Stimulated activated CD4-positive, alpha-beta T cell treated with anti-CD3 and anti-CD28 coated beads, Interleukin-4, amount 100 ng/mL, for 48 hours (primary cell): ENCODE measurements around the gene ZSCAN30.
"Not testable (repeated sequence)": the region's sequence is repeated elsewhere in the genome, so short reads cannot be mapped to it uniquely, and the experiment has no call there.

Experiments used
- DNase-seq, 2 donors: peaks; one replicate each; pipeline ENCODE4 v3.0.0-alpha.2; 2020; ENCODE audit warnings: low read depth in 2 of 2

Gene ZSCAN30

GRCh38 chr18:35236571-35237363 is 53.3 kb downstream of the ZSCAN30 start:
- no peak for DNase-seq

DNA sequence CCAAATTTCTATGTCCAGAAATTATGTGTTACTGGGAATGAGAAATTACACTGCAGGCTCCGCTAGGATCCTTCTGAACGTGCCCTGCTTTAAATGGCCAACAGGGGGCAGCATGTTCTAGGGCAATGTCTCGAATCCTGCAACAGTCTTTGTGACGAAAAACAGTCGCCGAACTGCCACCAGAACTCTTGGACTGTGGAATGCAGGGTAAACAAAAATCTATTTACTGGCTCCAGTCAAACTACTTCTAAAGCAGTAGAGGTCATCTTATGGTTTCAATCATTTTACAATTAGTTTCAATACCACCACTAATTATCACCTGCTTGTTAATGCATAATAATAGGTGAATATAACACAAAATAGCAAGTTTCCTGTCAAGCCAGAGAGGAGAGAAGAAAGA is 59.0 kb downstream of the ZSCAN30 start:
- peak; percentile 60 to 70 for DNase-seq

DNA sequence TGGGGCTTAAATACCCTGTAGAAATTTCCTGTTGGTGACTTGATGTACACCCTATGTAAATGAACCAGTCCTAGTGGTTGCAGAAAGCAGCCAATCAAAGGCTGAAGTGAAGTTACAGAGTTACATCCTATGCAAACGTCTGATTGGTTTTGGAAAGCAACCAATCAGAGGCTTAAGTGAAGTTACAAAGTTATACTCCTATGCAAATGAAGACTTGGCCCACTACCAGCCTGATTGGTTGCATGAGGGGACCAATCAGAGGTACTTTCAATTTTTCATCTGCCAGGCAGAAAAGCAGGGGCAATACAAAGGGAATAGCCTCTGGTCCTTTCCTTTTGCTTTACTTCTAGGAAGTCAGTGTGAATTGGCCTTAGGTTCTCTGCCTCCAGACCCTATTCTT is 62.8 kb downstream of the ZSCAN30 start:
- DNase-seq, result no peak

- no peak for DNase-seq
Observed at GRCh38 chr18:35223797-35224196, 66.2 kb downstream of the ZSCAN30 start.

- no peak for DNase-seq
Observed at GRCh38 chr18:35220424-35220823, 69.6 kb downstream of the ZSCAN30 start.

- DNase-seq, result not testable (repeated sequence)
Observed at GRCh38 chr18:35219331-35219730, 70.7 kb downstream of the ZSCAN30 start.

DNA sequence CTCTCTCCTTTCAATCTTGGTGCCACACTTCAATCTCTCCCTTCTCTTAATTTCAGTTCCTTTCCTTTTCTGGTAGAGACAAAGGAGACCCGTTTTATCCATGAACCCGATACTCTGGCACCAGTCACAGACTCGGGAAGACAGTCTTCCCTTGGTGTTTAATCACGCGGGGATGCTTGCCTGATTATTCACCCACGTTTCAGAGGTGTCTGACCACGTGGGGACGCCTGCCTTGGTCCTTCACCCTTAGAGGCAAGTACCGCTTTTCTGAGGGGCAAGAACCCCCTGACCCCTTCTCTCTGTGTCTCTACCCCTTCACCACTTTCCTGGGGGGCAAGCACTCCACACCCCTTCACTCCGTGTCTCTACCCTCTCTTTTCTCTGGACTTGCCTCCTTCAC is 73.4 kb downstream of the ZSCAN30 start:
- DNase-seq, result not testable (repeated sequence)

DNA sequence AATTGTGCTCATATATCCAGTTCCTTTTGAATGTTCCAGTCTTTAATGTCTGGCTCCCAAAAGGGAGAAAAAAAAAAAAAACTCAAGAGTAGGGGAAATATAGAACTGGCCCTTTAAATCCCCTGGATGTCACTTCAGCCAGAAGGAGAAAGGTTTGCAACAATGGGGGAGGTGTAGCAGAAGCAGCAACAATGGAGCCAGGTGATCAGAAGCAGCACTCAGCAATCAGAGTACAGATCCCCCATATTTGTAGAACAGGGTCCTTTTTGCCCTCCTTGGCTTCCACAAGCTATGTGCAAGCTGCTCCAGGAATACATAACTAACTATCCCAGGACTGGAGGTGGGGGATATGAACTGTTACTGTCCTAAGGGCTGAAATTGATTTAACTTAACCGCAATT is 75.0 kb downstream of the ZSCAN30 start:
- DNase-seq, result no peak

GRCh38 chr18:35205746-35206458 is 84.1 kb downstream of the ZSCAN30 start:
- not testable (repeated sequence) for DNase-seq

DNA sequence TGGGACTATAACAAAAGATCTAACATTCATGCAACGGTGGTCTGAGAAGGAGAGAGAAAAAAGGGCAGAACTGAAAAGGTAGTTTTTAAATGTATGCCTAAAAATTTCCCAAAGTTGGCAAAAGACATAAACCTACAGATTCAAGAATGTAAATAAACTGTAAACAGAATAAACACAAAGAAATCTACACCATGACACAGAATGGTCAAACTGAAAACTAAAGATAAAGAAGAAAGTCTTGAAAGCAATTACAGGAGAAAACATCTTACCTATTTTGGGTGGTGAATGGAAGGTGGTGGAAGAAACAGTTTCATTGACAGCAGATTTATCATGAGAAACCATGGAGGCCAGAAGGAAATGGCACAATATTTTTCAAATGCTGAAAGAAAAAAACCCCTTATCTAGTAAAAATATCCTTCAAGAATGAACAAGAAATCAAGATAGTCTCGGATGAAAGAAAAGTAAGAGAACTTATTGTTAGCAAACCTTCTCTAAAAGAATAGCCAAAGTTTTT is 84.8 kb downstream of the ZSCAN30 start:
- DNase-seq, result no peak

GRCh38 chr18:35203067-35203466 is 87.0 kb downstream of the ZSCAN30 start:
- no peak for DNase-seq

DNA sequence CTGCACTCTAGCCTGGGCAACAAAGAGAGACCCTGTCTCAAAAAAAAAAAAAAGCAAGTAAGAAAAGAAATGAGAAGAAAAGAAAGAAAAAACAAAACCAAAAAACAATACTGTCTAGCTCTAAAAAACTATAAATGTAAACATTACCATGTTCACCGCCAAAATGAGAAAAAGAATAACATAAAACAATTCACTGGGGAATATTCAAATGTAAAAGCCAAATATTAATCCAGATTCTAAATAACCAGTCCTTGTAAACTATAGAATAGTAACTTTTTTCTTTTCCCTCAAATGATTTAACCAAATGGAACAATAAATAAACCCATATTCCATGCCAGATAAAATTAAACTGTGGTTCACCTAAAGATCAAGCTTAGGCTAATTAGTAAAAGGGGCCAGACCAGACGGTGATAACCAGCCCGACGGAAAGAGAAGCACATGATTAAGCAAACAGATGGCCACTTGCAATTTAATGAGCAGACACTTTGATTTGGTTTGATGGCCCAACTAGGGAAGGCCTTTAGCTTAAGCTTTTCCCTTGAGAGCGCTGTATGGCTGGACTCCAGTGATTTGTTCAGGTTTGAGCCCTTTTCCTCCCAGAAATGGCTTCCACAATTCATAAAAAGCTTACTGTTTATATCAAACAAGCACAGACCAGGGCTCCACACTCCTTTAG is 88.6 kb downstream of the ZSCAN30 start:
- DNase-seq, result no peak
